ENCODE results near the gene PKIB. TPM values are rescaled to one million over a fixed set of nuclear protein-coding genes. Genes with fewer than 3 reads are reported as not detected.
A peak's percentile ranks its signal among the peaks of the same experiment; 100 is the strongest.

The PKIB gene
- total and polyA plus RNA-seq, 2 of the 4 experiments (the other 2 are of a cell fraction), result 6.3 to 13.1 TPM

- WGBS, 2 experiments (ENCODE audit: extremely low coverage in 2 of 2, insufficient read length in 1 of 2), result no CpG with 5 or more reads among the region's 3 CpGs
- no TSS peak for BruUV-seq (replicated peaks)
- H3K36me3 ChIP-seq (ENCODE audit: control insufficient read depth, insufficient read depth, low read length), result no peaks in the 10 kb centered on the region
- no peak overlapping the region for H3K4me3 ChIP-seq (ENCODE audit: insufficient read depth, low read depth, low read length)
- H3K9ac ChIP-seq (ENCODE audit: low read depth, low read length), result no peak overlapping the region
- no peaks in the 10 kb centered on the region for H3K27me3 ChIP-seq (ENCODE audit: control insufficient read depth, insufficient read depth, low read length)
- TF ChIP-seq NFE2L2 (IDR thresholded peaks at IDR 0.05; ENCODE audit: low read depth, low read length) (no peak), CTCF (conservative IDR thresholded peaks at IDR 0.05; ENCODE audit: low read depth, low read length) (no peak), CEBPB (IDR thresholded peaks at IDR 0.05; ENCODE audit: low read depth, low read length) (peak; percentile 79)
- H4K8ac ChIP-seq (ENCODE audit: low read depth in 2 of 2, low read length in 2 of 2), result no peak overlapping the region
- no peaks in the 10 kb centered on the region for H3K9me1 ChIP-seq (ENCODE audit: insufficient read depth, low read length)
- intact Hi-C loops (cut with micrococcal nuclease) (no loop called here), in situ Hi-C loops (cut with MboI; ENCODE audit: low sequenced_read_pairs) (no loop called here), dilution Hi-C loops (cut with HindIII; ENCODE audit: low sequenced_read_pairs, unreplicated experiment) (no loop called here)
- no peak overlapping the region for H2BK20ac ChIP-seq (ENCODE audit: low read depth, low read length)
- ATAC-seq (ENCODE audit: low read depth) (no peak), DNase-seq (no peak)
- no peaks in the 10 kb centered on the region for H3K9me3 ChIP-seq (ENCODE audit: control insufficient read depth, insufficient read depth, low read length)
- no peak overlapping the region for H4K91ac ChIP-seq (ENCODE audit: insufficient read depth, low read depth, low read length)
- H3K4me2 ChIP-seq (ENCODE audit: low read depth, low read length), result no peak overlapping the region
- H3K18ac ChIP-seq (ENCODE audit: low read depth, low read length), result no peak overlapping the region
- no peak overlapping the region for H3K23ac ChIP-seq (ENCODE audit: low read depth, low read length)
- CTCF ChIA-PET, result no interaction called here
- no peaks in the 10 kb centered on the region for H4K20me1 ChIP-seq (ENCODE audit: insufficient read depth, low read length)
- H3K79me1 ChIP-seq (ENCODE audit: low read depth in 1 of 2, low read length in 2 of 2), result no peaks in the 10 kb centered on the region
- no peak overlapping the region for H3K4ac ChIP-seq (ENCODE audit: low read depth, low read length)
- no peak overlapping the region for H2BK120ac ChIP-seq (ENCODE audit: low read depth, low read length)
- H3K14ac ChIP-seq (replicated peaks; ENCODE audit: low read depth, low read length), result no peak overlapping the region
- H2AK9ac ChIP-seq (replicated peaks; ENCODE audit: low read depth, low read length, poor library complexity), result no peak overlapping the region
- H2BK5ac ChIP-seq (ENCODE audit: low read depth, low read length, poor library complexity, severe bottlenecking), result no peak overlapping the region
- no peaks in the 10 kb centered on the region for H3K4me1 ChIP-seq (ENCODE audit: control insufficient read depth, insufficient read depth, low read length)
- no peak overlapping the region for H2BK15ac ChIP-seq (ENCODE audit: low read depth, low read length)
- no peak overlapping the region for H3K27ac ChIP-seq (ENCODE audit: insufficient read depth, low read length)
- no peak overlapping the region for H4K5ac ChIP-seq (ENCODE audit: low read depth, low read length)
- H2AFZ ChIP-seq (replicated peaks; ENCODE audit: low read length, poor library complexity), result no peak overlapping the region
- no peak overlapping the region for H2AK5ac ChIP-seq (ENCODE audit: low read depth, low read length)
- POLR2A ChIA-PET (ENCODE audit: unreplicated experiment), result no interaction called here
- H3K56ac ChIP-seq (ENCODE audit: extremely low read depth, insufficient read depth, low read length), result no peak overlapping the region
Observed at GRCh38 chr6:122702841-122703240, 92.6 kb downstream of the PKIB start.

All from IMR-90 (cell line).